Activated CD4-positive, alpha-beta T cell treated with anti-CD3 and anti-CD28 coated beads for 48 hours (primary cell): ENCODE measurements around the gene STOML2.

Experiments used
- DNase-seq: peaks from one replicate; pipeline ENCODE4 v3.0.0-alpha.2; 2020

Gene STOML2

GRCh38 chr9:35107297-35108290, 4.7 kb upstream of the STOML2 start:
- DNase-seq: no peak

GRCh38 chr9:35106343-35106730, 3.4 kb upstream of the STOML2 start:
- DNase-seq: no peak

GRCh38 chr9:35105571-35106342, 2.8 kb upstream of the STOML2 start:
- no peak for DNase-seq

- DNase-seq: no peak
Measured at GRCh38 chr9:35105126-35105525, 2.2 kb upstream of the STOML2 start.

- no peak for DNase-seq
Measured at GRCh38 chr9:35104586-35104985, 1.7 kb upstream of the STOML2 start.

GRCh38 chr9:35103660-35104191, 795 bp upstream of the STOML2 start:
- no peak for DNase-seq

- no peak for DNase-seq
Measured at GRCh38 chr9:35102465-35102768, 514 bp downstream of the STOML2 start.

- DNase-seq: no peak
Measured at GRCh38 chr9:35097573-35097972, 5.4 kb downstream of the STOML2 start.

- DNase-seq: peak; percentile 93
Measured at GRCh38 chr9:35096035-35096849, 6.7 kb downstream of the STOML2 start, which contains the start of gene PIGO. Gene PIGO (minus strand): TSS chr9:35096591. CDS start chr9:35095565, 1,026 bp downstream.

- DNase-seq: no peak
Measured at GRCh38 chr9:35091536-35091935, 11.4 kb downstream of the STOML2 start.

- DNase-seq: no peak
Measured at GRCh38 chr9:35089434-35089833, 13.5 kb downstream of the STOML2 start.

- no peak for DNase-seq
Measured at GRCh38 chr9:35085078-35085477, 17.9 kb downstream of the STOML2 start.

- peak; percentile 91 for DNase-seq
Measured at GRCh38 chr9:35079426-35080341, 23.2 kb downstream of the STOML2 start, which contains the start of gene FANCG. Gene FANCG (minus strand): TSS chr9:35079942. CDS start chr9:35079524, 418 bp downstream.

GRCh38 chr9:35079041-35079425, 23.9 kb downstream of the STOML2 start:
- peak; percentile 31 for DNase-seq

GRCh38 chr9:35078066-35078465, 24.9 kb downstream of the STOML2 start:
- no peak for DNase-seq

- no peak for DNase-seq
Measured at GRCh38 chr9:35076848-35077247, 26.1 kb downstream of the STOML2 start.

GRCh38 chr9:35075358-35075757, 27.6 kb downstream of the STOML2 start:
- no peak for DNase-seq

- no peak for DNase-seq
Measured at GRCh38 chr9:35074791-35075190, 28.1 kb downstream of the STOML2 start.

- no peak for DNase-seq
Measured at GRCh38 chr9:35074141-35074540, 28.8 kb downstream of the STOML2 start.

- DNase-seq: no peak
Measured at GRCh38 chr9:35073279-35073612, 29.7 kb downstream of the STOML2 start.

GRCh38 chr9:35072461-35073278, 30.3 kb downstream of the STOML2 start, which contains the start of gene VCP:
Gene VCP (minus strand): TSS chr9:35072625. CDS start chr9:35072353, 272 bp downstream.
- peak; percentile 98 for DNase-seq
